ENCODE results near the gene UAP1L1. TPM values are rescaled to one million over a fixed set of nuclear protein-coding genes. Genes with fewer than 3 reads are reported as not detected.
"Not testable (repeated sequence)": the region's sequence is repeated elsewhere in the genome, so short reads cannot be mapped to it uniquely, and the experiment has no call there.

Gene UAP1L1
- total and polyA plus RNA-seq, 5 donors from 2014 or later = 1.3 to 14.8 (median 2.1) TPM

DNA sequence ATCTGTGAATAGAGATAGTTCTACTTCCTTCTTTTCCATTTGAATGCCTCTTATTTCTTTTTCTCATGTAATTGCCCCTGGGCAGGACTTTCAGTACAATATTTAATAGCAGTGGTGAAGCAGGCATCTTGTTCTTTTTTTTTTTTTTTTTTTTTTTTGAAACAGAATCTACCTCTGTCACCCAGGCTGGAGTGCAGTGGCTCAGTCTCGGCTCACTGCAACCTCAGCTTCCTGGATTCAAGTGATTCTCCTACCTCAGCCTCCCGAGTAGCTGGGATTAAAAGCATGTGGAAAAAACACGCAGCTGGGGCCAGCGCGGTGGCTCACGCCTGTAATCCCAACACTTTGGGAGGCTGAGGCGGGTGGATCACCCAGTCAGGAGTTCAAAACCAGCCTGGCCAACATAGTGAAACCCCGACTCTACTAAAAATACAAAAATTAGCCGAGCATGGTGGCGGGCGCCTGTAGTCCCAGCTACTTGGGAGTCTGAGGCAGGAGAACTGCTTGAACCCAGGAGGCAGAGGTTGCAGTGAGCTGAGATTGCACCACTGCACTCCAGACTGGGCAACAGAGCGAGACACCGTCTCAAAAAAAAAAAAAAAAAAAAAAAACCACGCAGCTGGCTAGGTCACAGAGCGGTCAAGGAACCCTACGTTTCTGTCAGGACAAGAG, 45.6 kb downstream of the UAP1L1 start:
- not testable (repeated sequence) for DNase-seq; H3K27me3 ChIP-seq (ENCODE audit: control insufficient read depth, insufficient read depth, low read length); H3K9me3 ChIP-seq (ENCODE audit: control insufficient read depth in 2 of 2, low read length in 2 of 2); H3K36me3 Mint-ChIP-seq; ATAC-seq (ENCODE audit: low read depth in 2 of 2); H3K27ac Mint-ChIP-seq; H3K9me3 Mint-ChIP-seq; H3K27me3 Mint-ChIP-seq; H3K27ac ChIP-seq (ENCODE audit: insufficient read depth, low read length, poor library complexity, severe bottlenecking); H3K36me3 ChIP-seq (ENCODE audit: control insufficient read depth, insufficient read depth, low read length); H3K4me3 ChIP-seq (ENCODE audit: low read depth, low read length)
- H3K4me1 Mint-ChIP-seq = peaks cover 9 to 25% (median 18%) of the 10 kb centered on the region in 4 donors
- peaks cover 15% of the 10 kb centered on the region for H3K4me1 ChIP-seq (ENCODE audit: control insufficient read depth, insufficient read depth, low read length, poor library complexity, severe bottlenecking)
- peak overlapping the region in 1 of 4 donors; percentile 47 for H3K4me3 Mint-ChIP-seq

- no peak for ATAC-seq (ENCODE audit: low read depth in 2 of 2)
Observed at GRCh38 chr9:137123468-137123837, 46.1 kb downstream of the UAP1L1 start.

DNA sequence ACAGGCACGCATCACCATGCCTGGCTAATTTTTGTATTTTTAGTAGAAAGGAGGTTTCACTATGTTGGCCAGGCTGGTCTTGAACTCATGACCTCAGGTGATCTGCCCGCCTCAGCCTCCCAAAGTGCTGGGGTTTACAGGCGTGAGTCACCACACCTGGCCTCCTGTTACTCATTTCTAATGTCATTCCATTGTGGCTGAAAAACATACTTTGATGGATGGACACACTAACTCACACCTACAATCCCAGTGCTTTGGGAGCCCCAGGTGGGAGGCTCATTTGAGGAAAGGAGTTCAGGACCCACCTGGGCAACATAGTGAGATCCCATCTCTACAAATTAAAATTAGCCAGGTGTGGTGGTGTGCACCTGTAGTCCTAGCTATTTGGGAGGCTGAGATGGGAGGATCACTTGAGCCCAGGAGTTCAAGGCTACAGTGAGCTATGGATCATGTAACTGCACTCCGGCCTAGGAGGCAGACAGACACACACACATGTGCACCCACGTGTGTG, 46.7 kb downstream of the UAP1L1 start:
- DNase-seq; H3K4me3 Mint-ChIP-seq; H3K27me3 ChIP-seq (ENCODE audit: control insufficient read depth, insufficient read depth, low read length); H3K36me3 Mint-ChIP-seq; H3K9me3 Mint-ChIP-seq; H3K4me3 ChIP-seq (ENCODE audit: low read depth, low read length); H3K27ac ChIP-seq (ENCODE audit: insufficient read depth, low read length, poor library complexity, severe bottlenecking); H3K36me3 ChIP-seq (ENCODE audit: control insufficient read depth, insufficient read depth, low read length); ATAC-seq (ENCODE audit: low read depth in 2 of 2); H3K27ac Mint-ChIP-seq; H3K9me3 ChIP-seq (ENCODE audit: control insufficient read depth in 2 of 2, low read length in 2 of 2); H3K27me3 Mint-ChIP-seq: not testable (repeated sequence)
- peaks cover 25% of the 10 kb centered on the region for H3K4me1 ChIP-seq (ENCODE audit: control insufficient read depth, insufficient read depth, low read length, poor library complexity, severe bottlenecking)
- H3K4me1 Mint-ChIP-seq = peaks cover 9 to 34% (median 26%) of the 10 kb centered on the region in 4 donors

More at GRCh38 chr9:137123468-137123837, 46.1 kb downstream of the UAP1L1 start:
- peaks cover 9 to 30% (median 23%) of the 10 kb centered on the region in 4 donors for H3K4me1 Mint-ChIP-seq
- Histone ChIP-seq H3K4me1 (ENCODE audit: control insufficient read depth, insufficient read depth, low read length, poor library complexity, severe bottlenecking) (peaks cover 20% of the 10 kb centered on the region), H3K27ac (ENCODE audit: insufficient read depth, low read length, poor library complexity, severe bottlenecking) (no peak overlapping the region), H3K4me3 (ENCODE audit: low read depth, low read length) (no peak overlapping the region), H3K27me3 (ENCODE audit: control insufficient read depth, insufficient read depth, low read length) (no peaks in the 10 kb centered on the region), H3K9me3 (ENCODE audit: control insufficient read depth in 2 of 2, low read length in 2 of 2) (no peaks in the 10 kb centered on the region), H3K36me3 (ENCODE audit: control insufficient read depth, insufficient read depth, low read length) (no peaks in the 10 kb centered on the region)
- DNase-seq = no peak
- H3K36me3 Mint-ChIP-seq = no peaks in the 10 kb centered on the region
- H3K4me3 Mint-ChIP-seq = no peak overlapping the region
- H3K27ac Mint-ChIP-seq = no peak overlapping the region
- peaks cover 2% of the 10 kb centered on the region for H3K27me3 Mint-ChIP-seq
- peaks cover 0 to 1% (median 0%) of the 10 kb centered on the region in 7 donors for H3K9me3 Mint-ChIP-seq

DNA sequence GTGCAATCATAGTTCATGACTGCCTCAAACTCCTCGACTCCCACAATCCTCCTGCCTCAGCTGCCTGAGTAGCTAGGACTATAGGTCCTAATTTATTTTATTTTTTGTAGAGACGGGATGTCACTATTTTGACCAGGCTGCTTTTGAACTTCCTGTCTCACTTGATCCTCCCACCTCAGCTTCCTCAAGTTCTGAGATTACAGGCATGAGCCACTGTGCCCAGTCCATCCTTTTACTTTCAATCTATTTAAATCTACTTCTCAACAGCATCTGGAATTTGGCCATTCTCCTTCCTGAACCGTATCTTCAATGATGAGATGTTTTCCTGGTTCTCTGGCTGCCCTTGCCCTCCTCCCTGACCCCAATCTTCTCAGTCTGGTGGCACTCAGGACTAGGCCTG, 49.5 kb downstream of the UAP1L1 start:
- peak overlapping the region; percentile 91 to 94 (median 94) for H3K4me3 Mint-ChIP-seq
- no peak for ATAC-seq (ENCODE audit: low read depth in 2 of 2)
- peak overlapping the region; percentile 84 for H3K27ac ChIP-seq (ENCODE audit: insufficient read depth, low read length, poor library complexity, severe bottlenecking)
- peaks cover 9 to 36% (median 23%) of the 10 kb centered on the region in 4 donors for H3K4me1 Mint-ChIP-seq
- peak overlapping the region; percentile 76 for H3K4me3 ChIP-seq (ENCODE audit: low read depth, low read length)
- H3K27me3 Mint-ChIP-seq = peaks cover 7% of the 10 kb centered on the region
- no peaks in the 10 kb centered on the region for H3K9me3 ChIP-seq (ENCODE audit: control insufficient read depth in 2 of 2, low read length in 2 of 2)
- H3K4me1 ChIP-seq (ENCODE audit: control insufficient read depth, insufficient read depth, low read length, poor library complexity, severe bottlenecking) = peaks cover 30% of the 10 kb centered on the region
- no peaks in the 10 kb centered on the region for H3K36me3 Mint-ChIP-seq
- H3K27me3 ChIP-seq (ENCODE audit: control insufficient read depth, insufficient read depth, low read length) = no peaks in the 10 kb centered on the region
- no peaks in the 10 kb centered on the region for H3K36me3 ChIP-seq (ENCODE audit: control insufficient read depth, insufficient read depth, low read length)
- peak overlapping the region; percentile 94 to 98 (median 94) for H3K27ac Mint-ChIP-seq
- DNase-seq = no peak
- H3K9me3 Mint-ChIP-seq = peaks cover 0 to 1% (median 0%) of the 10 kb centered on the region in 7 donors

GRCh38 chr9:137127301-137128157, 50.2 kb downstream of the UAP1L1 start:
- ATAC-seq (ENCODE audit: low read depth in 2 of 2) (no peak), DNase-seq (peak; percentile 22 to 75 (median 39))
- H3K27ac Mint-ChIP-seq = peak overlapping the region; percentile 94 to 98 (median 97)
- Histone ChIP-seq H3K27ac (ENCODE audit: insufficient read depth, low read length, poor library complexity, severe bottlenecking) (peak overlapping the region; percentile 84), H3K9me3 (ENCODE audit: control insufficient read depth in 2 of 2, low read length in 2 of 2) (no peaks in the 10 kb centered on the region), H3K27me3 (ENCODE audit: control insufficient read depth, insufficient read depth, low read length) (no peaks in the 10 kb centered on the region), H3K4me1 (ENCODE audit: control insufficient read depth, insufficient read depth, low read length, poor library complexity, severe bottlenecking) (peaks cover 30% of the 10 kb centered on the region), H3K4me3 (ENCODE audit: low read depth, low read length) (peak overlapping the region; percentile 76), H3K36me3 (ENCODE audit: control insufficient read depth, insufficient read depth, low read length) (no peaks in the 10 kb centered on the region)
- peaks cover 9 to 36% (median 23%) of the 10 kb centered on the region in 4 donors for H3K4me1 Mint-ChIP-seq
- peak overlapping the region; percentile 91 to 94 (median 94) for H3K4me3 Mint-ChIP-seq
- peaks cover 0 to 1% (median 0%) of the 10 kb centered on the region in 7 donors for H3K9me3 Mint-ChIP-seq
- H3K36me3 Mint-ChIP-seq = no peaks in the 10 kb centered on the region
- H3K27me3 Mint-ChIP-seq = peaks cover 7% of the 10 kb centered on the region

DNA sequence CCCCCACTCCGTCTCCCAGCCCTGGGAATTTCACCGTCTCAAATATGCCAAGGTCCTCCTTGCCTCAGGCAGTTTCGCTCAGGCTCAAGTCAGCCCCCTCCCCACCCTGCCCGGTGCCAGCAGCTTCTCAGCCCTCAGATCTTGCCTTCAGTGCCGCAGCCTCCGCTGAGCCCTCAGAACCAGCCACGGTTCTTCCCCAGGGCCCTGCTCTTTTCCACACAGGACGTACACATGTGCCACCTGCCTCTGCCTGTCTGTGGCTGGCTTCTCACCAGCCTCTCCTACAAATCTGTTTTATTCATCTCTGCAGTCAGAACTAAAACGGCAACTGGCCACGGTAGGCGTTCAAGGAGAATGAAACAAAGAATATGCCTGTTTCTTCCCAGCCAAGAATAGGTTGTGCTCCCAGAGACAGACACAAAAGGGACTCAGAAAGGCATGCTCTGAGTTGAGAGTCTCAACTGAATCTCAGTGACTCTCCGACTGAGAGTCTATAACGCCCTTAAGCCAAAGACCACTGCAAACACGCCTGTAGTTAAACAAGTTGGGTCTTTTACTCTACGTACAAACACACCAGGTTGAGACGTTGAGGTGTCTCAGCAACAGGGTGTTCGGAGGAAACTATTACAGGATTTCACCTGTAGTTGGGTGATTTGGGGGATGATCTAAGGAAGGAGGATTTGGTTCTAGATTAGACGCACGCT, 51.0 kb downstream of the UAP1L1 start:
- Histone ChIP-seq H3K4me1 (ENCODE audit: control insufficient read depth, insufficient read depth, low read length, poor library complexity, severe bottlenecking) (peaks cover 30% of the 10 kb centered on the region), H3K36me3 (ENCODE audit: control insufficient read depth, insufficient read depth, low read length) (no peaks in the 10 kb centered on the region), H3K27me3 (ENCODE audit: control insufficient read depth, insufficient read depth, low read length) (no peaks in the 10 kb centered on the region), H3K9me3 (ENCODE audit: control insufficient read depth in 2 of 2, low read length in 2 of 2) (no peaks in the 10 kb centered on the region), H3K27ac (ENCODE audit: insufficient read depth, low read length, poor library complexity, severe bottlenecking) (peak overlapping the region; percentile 84), H3K4me3 (ENCODE audit: low read depth, low read length) (peak overlapping the region; percentile 76)
- DNase-seq (peak in 1 of 3 donors; percentile 34), ATAC-seq (ENCODE audit: low read depth in 2 of 2) (no peak)
- Mint-ChIP-seq H3K27ac (peak overlapping the region; percentile 87 to 97 (median 94)), H3K4me3 (peak overlapping the region; percentile 91 to 94 (median 94)), H3K4me1 (peaks cover 9 to 36% (median 23%) of the 10 kb centered on the region in 4 donors), H3K27me3 (peaks cover 14% of the 10 kb centered on the region), H3K36me3 (no peaks in the 10 kb centered on the region), H3K9me3 (peaks cover 0 to 1% (median 0%) of the 10 kb centered on the region in 7 donors)

GRCh38 chr9:137128862-137129455, 51.6 kb downstream of the UAP1L1 start:
- H3K27me3 ChIP-seq (ENCODE audit: control insufficient read depth, insufficient read depth, low read length) = no peaks in the 10 kb centered on the region
- no peaks in the 10 kb centered on the region for H3K36me3 ChIP-seq (ENCODE audit: control insufficient read depth, insufficient read depth, low read length)
- no peak for ATAC-seq (ENCODE audit: low read depth in 2 of 2)
- H3K4me3 ChIP-seq (ENCODE audit: low read depth, low read length) = peak overlapping the region; percentile 76
- Mint-ChIP-seq H3K27me3 (peaks cover 17% of the 10 kb centered on the region), H3K4me3 (peak overlapping the region; percentile 91 to 94 (median 94)), H3K9me3 (peaks cover 0 to 1% (median 0%) of the 10 kb centered on the region in 7 donors), H3K27ac (peak overlapping the region; percentile 87 to 97 (median 94)), H3K4me1 (peaks cover 9 to 36% (median 23%) of the 10 kb centered on the region in 4 donors), H3K36me3 (no peaks in the 10 kb centered on the region)
- H3K4me1 ChIP-seq (ENCODE audit: control insufficient read depth, insufficient read depth, low read length, poor library complexity, severe bottlenecking) = peaks cover 30% of the 10 kb centered on the region
- DNase-seq = peak in 2 of 3 donors; percentile 19 to 40
- H3K27ac ChIP-seq (ENCODE audit: insufficient read depth, low read length, poor library complexity, severe bottlenecking) = peak overlapping the region; percentile 84
- no peaks in the 10 kb centered on the region for H3K9me3 ChIP-seq (ENCODE audit: control insufficient read depth in 2 of 2, low read length in 2 of 2)
